ENCODE results near the gene MTCH1.
"Not testable (repeated sequence)": the region's sequence is repeated elsewhere in the genome, so short reads cannot be mapped to it uniquely, and the experiment has no call there.

The MTCH1 gene

DNA sequence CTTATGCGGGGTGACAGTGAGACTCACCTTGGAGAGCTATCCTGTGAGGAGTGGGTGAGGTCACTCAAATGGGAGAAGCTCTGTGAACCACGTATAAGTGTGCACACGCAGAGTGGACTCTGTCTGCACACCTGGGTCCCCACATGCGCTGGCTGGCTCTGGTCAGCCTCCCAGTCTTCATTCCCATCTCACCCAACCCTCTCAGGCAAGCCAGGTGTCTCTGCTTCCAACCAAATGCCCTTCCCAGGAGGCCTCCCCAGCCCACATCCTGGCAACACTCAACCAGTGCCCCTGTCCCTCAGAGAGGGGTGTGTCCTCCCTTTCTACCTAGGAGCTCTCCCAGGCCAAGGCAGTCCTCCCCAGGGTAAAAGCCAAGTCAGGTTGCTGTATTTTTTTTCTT is 39.5 kb downstream of the MTCH1 start:
- peak; percentile 12 for DNase-seq

DNA sequence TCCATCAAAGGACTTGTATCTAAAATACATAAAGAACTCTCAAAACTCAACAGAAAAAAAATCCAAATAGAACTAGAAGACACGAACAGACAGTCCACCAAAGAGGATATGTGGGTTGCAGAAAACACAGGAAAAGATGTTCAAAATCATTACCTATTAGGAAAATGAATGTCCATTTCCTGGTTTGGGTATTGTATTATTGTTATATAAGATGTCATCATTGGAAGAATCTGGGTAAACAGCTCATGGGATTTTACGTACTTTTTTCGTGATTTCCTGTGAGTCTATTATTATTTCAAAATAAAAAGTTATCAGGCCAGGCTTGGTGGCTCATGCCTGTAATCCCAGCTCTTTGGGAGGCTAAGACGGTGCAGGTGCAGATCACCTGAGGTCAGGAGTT is 40.7 kb downstream of the MTCH1 start:
- DNase-seq: no peak

DNA sequence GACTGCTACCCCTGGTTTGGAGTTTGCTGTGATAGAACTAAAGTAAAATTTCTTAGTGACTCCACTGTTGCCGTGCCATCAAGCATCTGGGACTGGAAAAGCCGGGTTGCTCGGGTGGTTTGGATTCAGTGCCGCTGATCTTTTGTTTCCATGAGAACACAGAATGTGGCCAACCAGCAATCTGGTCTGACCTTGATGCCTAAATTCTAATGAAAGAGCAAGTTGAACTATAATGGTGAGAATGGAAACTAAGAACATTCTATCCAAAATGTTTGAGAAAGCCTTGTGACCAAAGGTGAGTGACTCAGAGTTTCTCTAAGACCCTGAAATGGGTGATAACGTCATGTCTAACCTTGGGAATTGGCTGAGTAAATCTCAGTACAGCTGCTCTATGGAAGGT is 41.3 kb downstream of the MTCH1 start:
- no peak for DNase-seq

DNA sequence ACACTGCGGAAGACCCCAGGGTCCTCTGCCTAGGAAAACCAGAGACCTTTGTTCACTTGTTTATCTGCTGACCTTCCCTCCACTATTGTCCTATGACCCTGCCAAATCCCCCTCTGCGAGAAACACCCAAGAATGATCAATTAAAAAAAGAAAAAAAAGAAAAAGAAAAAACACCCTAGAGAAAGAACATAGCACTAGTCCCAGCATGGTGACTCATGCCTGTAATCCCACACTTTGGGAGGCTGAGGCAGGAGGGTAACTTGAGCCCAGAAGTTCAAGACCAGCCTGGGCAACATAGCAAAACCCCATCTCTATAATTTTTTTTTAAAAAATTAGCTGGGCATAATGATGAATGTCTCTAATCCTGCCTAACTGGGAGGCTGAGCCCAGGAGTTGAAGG is 43.7 kb downstream of the MTCH1 start:
- not testable (repeated sequence) for DNase-seq

DNA sequence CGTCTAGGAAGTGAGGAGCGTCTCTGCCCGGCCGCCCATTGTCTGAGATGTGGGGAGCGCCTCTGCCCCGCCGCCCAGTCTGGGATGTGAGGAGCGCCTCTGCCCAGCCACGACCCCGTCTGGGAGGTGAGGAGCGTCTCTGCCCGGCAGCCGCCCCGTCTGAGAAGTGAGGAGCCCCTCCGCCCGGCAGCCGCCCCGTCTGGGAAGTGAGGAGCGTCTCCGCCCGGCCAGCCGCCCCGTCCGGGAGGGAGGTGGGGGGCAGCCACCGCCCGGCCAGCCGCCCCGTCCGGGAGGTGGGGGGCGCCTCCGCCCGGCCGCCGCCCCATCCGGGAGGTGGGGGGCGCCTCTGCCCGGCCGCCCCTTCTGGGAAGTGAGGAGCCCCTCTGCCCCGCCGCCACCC is 44.4 kb downstream of the MTCH1 start:
- not testable (repeated sequence) for DNase-seq

DNA sequence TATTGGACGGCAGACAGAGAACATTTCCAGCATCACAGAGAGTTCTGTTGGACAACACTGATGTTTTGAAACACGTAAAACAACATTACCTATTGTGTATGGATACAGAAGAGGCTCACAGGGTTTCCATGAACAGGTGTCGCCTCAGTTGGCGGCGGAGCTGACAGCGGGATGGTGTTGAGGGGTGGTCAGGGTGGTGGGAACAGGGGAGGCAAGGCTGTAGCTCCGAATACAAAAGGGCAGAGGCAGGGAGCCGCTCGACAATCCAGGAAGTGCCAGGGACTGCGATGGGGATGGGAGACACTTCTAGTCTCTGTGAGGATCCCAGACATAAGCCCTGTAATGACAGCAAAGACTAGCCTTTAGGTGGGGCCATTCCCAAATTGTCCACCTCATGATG is 46.0 kb downstream of the MTCH1 start:
- no peak for DNase-seq

DNA sequence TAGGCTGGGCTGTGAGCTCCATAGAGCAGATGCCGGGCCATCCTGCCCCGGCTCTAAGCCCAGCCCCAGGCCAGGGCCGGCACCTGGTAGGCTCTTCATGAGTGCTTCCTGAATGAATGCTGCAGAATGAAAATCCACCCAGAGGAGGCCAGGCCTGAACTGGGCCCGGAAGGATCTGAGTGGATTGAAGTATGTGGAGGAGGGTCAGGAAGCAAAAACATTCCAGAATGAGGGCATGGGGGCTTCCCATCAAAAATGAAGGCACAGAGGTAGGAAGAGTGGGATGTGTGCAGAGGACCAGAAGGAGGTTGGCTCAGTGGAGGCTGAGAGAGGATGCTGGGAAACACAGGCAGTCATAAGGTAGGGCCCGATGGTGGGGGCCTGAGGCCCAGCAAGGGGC is 47.0 kb downstream of the MTCH1 start:
- not testable (repeated sequence) for DNase-seq

DNA sequence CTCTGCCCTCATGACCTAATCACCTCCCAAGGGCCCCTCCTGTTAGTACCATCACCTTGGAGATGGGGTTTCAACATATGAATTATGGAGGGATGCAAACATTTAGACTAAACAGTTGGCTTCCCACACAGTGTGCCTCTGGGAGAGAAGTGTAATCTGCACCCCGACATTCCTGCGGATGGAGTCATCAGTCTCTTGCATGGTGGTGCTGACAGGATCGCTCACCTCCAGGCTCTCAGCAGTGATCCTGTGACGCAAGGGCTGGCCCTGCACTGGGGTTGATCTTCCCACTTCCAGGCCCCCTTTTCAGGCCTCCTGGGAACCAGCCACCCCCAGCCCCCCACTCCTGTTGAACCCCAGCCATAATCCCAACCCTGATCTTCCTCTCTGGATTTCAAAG is 47.5 kb downstream of the MTCH1 start:
- DNase-seq: no peak

DNA sequence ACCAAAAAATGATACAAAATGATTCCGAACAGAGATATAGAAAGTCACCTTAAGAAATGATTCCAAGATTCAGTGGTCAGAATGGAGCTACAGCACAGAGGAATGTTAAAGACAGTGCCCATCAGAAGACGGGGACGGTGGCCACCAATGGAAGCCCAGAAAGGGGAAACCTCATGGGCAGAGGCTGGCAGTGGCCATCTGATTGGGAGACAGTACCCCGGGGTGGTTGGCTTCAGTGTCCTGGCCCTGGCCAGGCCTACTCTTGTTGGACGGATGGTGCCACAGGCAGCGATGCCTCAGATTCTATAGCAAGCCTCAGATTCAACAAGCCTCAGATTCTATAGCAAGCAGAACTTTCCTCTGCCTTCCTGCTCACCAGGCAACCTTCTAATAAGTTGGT is 48.1 kb downstream of the MTCH1 start:
- no peak for DNase-seq

DNA sequence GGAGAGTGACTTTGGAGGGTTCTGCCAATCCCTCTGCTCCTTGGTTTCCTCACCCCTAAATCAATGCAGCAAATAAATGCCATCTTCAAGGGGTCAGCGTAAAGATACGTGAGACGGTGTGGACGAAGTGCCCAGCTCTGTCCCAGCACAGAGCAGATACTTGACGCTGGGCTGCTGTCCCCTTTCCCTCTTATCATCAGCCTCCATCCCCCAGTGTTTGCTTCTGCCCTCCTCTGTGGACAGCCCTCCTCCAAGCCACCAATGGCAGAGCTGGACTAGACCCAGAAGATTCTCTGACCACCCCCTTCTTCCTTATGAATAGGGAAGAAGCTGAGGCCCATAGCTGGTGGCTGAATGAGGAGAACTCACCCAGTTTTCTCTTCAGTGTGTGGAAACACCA is 49.2 kb downstream of the MTCH1 start:
- DNase-seq: no peak

DNA sequence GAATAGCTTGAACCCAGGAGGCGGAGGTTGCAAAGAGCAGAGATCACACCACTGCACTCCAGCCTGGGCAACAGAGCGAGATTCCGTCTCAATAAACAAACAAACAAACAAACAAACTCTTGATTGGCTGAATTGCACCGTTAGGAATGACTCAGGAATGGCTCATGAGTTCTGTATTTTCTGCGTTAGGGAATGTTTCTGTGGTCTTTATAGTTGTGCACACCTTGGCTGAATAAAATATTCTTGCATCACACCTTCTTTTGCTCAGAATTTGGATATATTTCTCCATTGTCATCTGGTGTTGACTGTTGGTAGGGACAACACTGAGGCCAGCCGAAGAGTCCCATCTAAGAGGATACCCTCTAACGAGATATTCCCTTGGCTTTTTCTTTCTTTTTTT is 51.1 kb downstream of the MTCH1 start:
- DNase-seq: no peak

DNA sequence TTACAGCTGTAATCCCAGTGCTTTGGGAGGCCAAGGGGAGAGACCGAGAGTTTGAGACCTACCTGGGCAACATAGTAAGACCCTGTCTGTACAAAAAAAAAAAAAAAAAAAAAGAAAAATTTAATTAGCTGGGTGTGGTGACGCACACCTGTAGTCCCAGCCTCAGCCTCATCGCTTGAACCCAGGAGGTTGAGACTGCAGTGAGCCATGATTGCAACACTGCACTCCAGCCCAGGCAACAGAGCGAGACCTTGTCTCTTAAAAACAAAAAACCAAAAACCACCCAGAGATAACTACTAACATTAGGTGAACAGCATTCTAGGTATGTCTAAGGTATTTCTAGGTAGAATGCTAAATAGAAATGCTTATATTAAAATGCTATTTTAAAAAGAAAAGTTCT is 52.5 kb downstream of the MTCH1 start:
- DNase-seq: no peak

DNA sequence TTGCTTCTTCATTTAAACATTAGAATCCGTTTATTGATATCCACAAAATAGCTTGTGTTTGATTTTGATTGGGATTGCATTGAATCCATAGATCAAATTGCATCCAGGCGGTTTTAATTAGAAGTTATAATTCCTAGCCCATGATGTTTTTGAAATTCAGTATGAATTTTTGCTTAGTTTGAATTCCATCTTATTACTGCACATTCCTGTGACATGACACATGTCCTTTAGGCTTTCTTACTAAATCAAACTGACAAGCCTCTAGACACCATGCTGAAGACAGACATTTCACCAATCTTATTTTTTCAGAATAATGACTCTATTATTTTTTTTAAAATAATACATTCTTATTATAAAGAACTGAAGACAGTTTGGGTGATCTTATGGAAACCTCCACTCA is 52.9 kb downstream of the MTCH1 start:
- no peak for DNase-seq

DNA sequence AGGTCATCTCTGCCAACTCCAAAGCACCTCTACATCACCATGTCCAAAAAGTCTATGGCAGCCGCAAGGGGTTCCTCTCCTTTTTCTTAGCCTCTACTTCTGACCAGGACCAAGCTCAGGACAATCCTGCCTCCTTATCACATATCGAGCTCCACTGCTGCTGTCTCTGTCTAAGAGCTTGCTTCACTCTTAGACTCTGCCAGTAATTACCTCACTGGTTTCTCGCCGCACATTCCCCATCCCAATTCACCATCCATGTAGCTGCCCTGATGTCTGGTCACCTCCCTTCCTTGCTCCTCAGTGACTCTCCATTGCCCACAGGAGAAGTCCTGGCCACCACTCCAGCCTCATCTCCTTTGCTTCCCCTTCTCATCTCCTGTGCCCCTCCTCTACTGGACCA is 55.5 kb downstream of the MTCH1 start:
- no peak for DNase-seq

DNA sequence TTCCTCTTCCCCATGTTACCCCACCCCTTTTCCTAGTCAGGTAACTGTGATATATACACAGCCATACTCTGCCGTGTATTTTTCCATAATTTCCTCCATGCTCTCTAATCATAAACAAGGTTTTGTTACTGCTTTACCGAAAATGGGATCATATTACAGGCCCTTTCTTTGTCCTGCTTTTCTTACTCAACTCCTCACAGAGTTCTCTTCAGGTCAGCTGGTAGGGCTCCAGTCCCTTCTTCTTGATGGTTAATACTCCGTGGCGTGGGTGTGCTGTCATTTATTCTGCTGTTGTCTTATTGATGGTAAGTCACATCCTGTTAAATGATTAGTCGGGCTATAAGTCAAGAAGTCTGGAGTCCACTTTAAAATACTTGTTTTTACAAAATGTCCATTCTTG is 56.4 kb downstream of the MTCH1 start:
- no peak for DNase-seq

DNA sequence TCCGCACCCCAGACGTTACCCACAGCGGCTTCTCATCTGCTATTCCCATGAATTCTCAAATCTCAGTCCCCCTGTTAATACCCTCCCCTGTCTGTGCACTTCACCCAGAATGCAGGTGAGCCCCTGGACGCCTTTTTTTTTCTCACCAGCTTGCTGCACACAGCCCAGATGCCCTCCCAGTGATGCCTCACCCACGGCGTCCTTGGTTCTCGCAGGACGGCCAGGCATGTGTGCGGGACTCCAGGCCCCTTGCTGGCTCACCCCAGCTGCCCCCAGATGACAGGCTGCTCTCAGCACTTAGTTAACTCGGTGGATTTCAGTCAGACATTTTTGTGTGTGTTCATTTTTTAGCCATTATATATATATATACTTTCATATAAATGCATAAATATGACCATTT is 56.8 kb downstream of the MTCH1 start:
- DNase-seq: no peak

DNA sequence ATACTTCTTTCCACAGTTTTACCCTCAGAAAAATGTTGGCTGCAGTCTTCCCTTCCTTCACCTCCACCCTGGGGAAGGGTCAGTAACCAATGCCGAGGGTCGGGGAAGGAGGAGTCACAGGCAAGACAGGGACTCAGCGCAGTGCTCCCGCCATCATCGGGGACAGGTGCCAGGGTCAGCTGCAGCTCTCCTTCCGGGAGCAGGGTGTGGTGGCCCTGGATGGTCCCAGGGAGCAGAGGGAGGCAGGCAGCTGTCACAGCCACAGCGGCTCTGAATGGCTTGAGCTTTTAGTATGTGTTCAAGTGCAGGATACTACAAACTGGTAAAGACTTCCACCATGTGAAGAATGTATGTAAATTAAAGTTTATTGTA is 57.5 kb downstream of the MTCH1 start:
- DNase-seq: no peak

DNA sequence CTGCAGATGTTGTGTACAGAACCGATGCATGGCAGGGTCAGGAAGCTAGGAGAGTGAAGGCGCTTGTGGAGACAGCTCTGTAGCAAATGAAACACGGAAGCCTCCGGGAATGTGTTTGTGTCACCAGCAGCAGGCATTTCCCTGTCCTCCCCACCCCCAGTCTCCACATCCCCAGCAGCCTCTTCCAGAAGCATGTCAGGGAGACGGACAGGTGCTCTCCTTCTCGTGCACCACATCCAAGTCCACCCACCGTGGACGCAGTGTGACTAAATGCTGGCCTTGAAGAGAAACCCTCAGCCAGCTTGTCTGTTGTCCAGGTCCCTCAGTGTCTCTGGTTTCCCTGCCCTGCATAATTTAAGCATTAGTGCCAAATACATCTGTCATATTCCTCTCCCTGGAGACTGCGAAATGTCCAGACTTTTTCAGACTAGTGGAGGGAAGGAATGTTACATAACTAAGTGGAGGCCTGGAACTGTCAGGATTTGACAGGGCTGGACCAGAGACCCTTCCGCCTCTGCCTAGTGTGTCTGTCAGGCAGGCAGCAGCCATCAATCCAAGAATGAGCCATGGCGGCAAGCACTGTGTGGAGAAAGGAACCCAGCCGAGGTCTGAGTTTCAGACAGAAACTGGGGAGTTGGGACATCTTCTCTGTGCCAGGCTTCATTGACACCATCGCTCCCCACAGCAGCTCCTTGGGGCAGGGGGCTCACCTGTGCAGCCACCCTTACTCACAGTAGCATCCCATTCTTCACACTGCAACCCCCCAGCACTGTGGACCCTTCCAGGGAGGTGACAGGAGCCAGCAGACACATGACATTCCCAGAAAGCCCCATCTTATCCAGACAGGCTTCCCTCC is 58.1 kb downstream of the MTCH1 start:
- no peak for DNase-seq

DNA sequence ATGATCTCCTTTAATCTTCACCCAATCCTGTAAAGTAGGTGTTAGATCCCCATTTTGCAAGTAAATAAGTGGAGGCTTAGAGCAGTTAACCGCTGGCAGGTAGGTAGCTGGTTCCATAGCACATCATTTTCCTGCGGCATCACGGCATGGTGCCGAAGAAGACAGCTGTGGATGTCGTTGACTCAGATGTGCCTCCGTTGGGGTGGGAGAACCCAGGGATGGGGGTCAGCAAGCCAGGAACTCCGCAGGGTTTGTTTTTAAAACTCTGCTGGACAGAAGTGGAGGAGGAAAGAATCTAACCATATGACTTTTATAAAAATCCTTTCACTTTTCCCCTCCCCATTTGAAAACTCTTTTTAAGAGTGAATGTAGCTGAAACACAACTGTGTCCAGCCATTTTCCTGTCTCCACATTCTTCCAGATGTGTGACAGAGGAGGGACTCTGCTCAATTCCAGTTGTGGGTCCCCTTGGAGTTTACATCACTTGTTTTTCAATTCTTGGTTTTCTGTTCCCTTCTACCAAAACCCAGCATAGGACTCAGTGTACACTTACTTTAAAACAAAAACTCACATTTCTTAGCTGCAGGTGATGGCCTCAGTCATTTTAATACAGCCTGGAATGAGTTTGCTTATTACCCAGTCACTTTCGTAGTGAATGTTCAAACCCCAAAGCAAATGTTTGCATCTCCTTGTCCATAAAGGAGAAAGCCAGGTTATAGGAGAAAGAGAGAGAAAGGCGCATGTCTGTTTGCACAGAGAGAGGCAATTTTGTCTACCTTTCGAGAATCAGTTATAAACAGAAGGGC is 59.1 kb downstream of the MTCH1 start:
- no peak for DNase-seq

DNA sequence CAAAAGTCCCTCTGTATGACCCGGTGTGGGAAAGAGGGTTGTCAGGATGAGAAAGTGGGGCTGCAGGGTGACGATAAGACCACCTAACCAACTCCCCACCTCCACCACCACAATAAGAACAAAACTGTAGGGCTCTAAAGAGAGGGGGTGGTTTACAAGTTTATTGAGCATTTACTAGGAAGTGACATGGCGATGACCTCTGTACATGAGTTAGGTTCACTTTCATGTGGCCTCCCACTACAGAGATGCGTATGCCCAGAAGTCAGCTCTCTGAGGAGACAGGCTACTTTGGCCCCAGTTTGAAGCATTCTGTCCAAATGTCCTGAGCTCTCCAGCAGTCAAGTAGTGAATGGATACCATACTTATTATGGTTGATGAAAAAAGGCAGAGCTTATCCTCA is 60.2 kb downstream of the MTCH1 start:
- no peak for DNase-seq

DNA sequence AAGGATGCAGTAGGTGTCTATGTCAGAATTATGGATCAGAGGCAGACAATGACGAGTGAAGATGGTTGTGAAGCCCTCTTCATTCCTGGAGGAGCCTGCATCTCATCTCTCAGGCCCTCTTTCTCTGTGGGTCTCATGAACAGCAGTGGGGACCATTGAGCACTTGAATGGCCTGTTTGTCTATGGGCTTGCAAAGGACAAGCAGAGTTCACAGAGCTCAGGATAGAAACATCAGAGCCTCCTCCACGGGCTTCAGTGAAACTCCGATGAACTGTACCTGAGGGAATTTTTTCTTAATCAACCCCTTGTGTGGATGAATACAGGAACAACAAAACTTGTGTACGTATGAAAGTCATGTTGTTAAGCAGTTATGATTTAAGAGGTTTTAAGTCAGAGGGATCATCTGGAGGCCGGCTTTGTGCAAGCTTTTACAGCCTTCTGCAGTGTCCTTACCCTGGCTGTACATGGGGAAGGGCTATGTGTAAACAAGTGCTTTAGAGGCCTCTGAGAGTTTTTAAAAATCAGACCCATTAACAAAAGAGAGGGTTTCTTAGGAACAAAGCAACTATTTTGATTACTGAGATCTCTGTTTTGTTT is 61.1 kb downstream of the MTCH1 start:
- DNase-seq: no peak

DNA sequence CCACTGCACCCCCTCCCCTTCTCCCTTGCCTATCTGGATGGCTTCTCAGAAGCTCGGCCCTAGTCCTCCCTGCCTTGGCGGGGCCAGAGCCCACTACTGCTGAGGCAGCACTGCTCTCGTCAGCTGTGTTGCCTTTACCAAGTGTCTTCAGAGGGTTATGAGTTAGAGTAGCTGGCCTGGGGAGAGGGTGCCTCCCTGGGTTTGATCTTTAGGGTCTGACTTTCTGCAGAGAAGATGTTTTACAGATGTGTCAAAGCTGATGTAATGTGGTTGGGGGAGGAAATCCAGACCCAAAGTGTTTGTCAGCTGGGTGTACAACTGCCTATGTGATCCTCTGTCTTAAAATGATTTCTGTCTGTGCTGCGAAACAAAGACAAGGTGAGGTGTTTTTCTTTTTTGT is 61.9 kb downstream of the MTCH1 start:
- DNase-seq: no peak

DNA sequence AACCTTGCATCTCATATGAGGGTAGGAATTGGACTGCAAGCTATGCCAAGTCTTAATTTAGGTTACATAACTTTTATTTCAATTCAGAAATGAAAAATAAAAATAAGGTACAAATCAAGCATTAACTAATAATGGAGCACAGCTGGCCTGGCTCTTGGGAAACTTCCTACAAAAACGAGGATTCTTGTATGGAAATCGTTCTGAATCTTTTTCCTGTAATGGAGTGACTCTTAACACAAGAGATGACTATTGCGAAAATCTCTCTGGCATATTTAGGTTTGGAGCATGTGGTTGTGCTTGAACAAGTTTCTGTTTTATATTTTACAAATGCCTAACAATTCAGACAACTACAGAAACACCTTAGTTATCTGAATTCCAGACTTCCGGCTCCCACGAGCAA is 65.5 kb downstream of the MTCH1 start:
- no peak for DNase-seq

DNA sequence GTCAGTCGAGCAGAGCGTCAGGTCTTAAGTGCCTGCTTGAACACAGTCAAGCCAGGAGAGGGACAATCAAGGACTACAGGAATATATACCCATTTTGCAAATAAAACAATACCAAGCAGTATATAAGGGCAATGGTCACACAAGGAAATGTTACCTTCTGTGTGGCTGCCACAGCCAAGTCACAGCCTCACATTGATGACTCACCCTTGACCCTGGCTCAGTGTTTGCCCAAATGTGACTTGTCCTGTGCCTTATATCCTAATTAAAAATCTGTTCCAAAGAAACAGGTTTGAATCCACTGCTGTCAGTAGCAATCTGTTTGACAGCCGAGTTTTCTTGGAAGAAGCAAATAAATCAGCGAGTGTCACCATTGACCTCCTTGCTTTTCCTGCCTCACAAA is 65.9 kb downstream of the MTCH1 start:
- DNase-seq: no peak
